Measurements from ENCODE around the gene RHEBL1.
A peak's percentile ranks its signal among the peaks of the same experiment; 100 is the strongest.

The RHEBL1 gene

DNA sequence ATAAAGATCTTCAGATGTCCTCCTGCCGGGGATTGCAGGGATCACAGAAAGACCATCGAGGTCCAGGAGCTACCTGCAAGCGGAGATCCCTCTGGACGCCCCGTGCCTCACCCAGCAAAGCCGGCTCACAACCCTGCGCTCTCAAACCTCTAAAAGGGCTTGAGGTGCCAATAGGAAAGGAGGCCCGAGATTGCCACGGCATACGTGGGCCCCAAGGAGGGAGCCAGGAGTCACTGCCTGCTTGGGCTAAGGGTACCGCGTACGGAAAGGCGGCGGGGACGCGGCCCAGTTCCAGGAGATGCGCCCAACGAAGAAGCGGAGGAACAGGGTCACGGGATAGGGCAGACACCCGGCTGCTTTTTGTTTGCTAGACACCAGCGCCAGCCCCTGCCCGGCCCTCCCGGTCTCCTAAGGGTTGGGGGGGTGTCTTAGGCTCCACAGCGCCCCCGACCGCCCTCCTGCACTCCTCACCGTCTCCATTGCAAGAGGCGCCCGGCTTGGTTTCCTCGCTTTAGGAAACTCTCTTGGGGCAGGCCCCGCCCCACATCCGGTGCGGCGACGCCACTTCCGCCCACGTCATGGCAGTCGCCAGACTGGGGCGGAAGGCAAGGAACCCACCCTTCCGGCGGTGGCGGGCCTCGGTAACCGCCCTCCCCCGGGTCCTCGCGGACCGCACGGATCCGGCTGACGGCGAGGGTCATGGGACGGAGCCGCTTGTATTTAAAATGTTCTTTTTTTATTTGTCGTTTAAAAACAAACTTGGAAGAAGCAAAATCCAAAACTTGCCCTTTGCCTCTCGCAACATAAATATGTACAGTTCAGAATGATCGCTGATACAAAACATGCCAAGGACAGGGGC is 51.3 kb downstream of the RHEBL1 start, which contains the start of gene PRKAG1:
PRKAG1 (minus strand) TSS at position 516 of the 859 bp plus-strand sequence; CDS start at position 480, 36 bp downstream.
- peak; percentile 98 for DNase-seq

- DNase-seq = peak; percentile 48
Observed at GRCh38 chr12:49017891-49018260, 51.9 kb downstream of the RHEBL1 start.

DNA sequence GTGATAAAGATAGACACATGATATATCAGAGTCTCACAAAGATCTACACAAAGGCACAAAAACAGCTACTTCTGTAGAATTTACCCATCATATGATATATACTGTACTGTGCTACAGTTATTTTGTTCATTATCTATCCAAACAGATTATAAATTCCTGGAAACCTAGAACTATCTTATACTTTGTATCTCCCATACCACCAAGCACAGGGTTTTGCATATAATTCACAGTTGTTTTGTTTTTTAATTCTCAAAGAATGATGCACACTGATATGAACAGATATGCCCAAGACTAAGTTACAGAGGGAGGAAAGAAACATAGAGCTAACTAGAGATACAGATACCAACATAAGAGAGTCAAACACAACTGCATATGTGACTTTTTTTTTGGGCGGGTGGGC is 54.6 kb downstream of the RHEBL1 start:
- no peak for DNase-seq

All from activated CD4-positive, alpha-beta T cell treated with anti-CD3 and anti-CD28 coated beads, Interleukin-10, Interleukin-2, amounts not matched to agents 100 ng/mL and 50 ng/mL, durations not matched to agents 16 hours and 8 hours (primary cell).